ENCODE results near the gene PTGR1. TPM values are rescaled to one million over a fixed set of nuclear protein-coding genes. Genes with fewer than 3 reads are reported as not detected.

Gene PTGR1
- polyA plus RNA-seq, 1 of the 3 experiments (the other 2 are of a cell fraction) = 33.0 TPM

GRCh38 chr9:111637421-111637950 lies 38.0 kb upstream of the PTGR1 start:
- Histone ChIP-seq H3K36me3 (replicated peaks in 1 of 2; ENCODE audit: control insufficient read depth in 1 of 2, insufficient read depth in 2 of 2, low read length in 1 of 2) (no peaks in the 10 kb centered on the region), H3K27ac (ENCODE audit: low read depth in 2 of 2, low read length in 1 of 2) (no peak overlapping the region), H2AFZ (ENCODE audit: low read depth) (no peak overlapping the region), H3F3A (replicated peaks; ENCODE audit: insufficient read depth) (no peaks in the 10 kb centered on the region), H3K4me3 (ENCODE audit: low read depth in 2 of 2, low read length in 1 of 2) (no peak overlapping the region), H3K9ac (no peak overlapping the region), H3K4me1 (ENCODE audit: control insufficient read depth in 1 of 2, insufficient read depth in 2 of 2, low read depth in 1 of 2, low read length in 1 of 2) (peaks cover 10 to 17% of the 10 kb centered on the region in 2 experiments; a peak in 3 of 4 replicates), H3K27me3 (ENCODE audit: insufficient read depth) (no peaks in the 10 kb centered on the region), H3K9me3 (no peaks in the 10 kb centered on the region), H4K20me1 (ENCODE audit: insufficient read depth) (peaks cover 34% of the 10 kb centered on the region), H3K79me2 (ENCODE audit: insufficient read depth) (peaks cover 73% of the 10 kb centered on the region), H3K4me2 (no peak overlapping the region), H3K9me2 (no peaks in the 10 kb centered on the region)
- no peak for DNase-seq
- POLR2A ChIA-PET = no interaction called here
- WGBS (ENCODE audit: low lambda C conversion rate) = 89% methylated on average over 6 of the region's 6 CpGs
- CTCF ChIA-PET = interaction anchor here (1.0 to 1.1 kb wide), 2 partner anchors 16 to 437 kb away, joined by 3 read pairs; no protein-coding TSS in a partner anchor
- TF ChIP-seq NFIC (IDR thresholded peaks at IDR 0.05; ENCODE audit: borderline replicate concordance) = no peak
- TF ChIP-seq RFX5 (IDR thresholded peaks at IDR 0.05; ENCODE audit: low read length) = no peak
- TF ChIP-seq TAF1 (IDR thresholded peaks at IDR 0.05; ENCODE audit: borderline replicate concordance, low read depth, low read length) = no peak

- ChIA-PET POLR2A (no interaction called here), CTCF (no interaction called here)
- DNase-seq = no peak
- H3K4me1 ChIP-seq (ENCODE audit: control insufficient read depth in 1 of 2, insufficient read depth in 2 of 2, low read depth in 1 of 2, low read length in 1 of 2) = peaks cover 10 to 21% of the 10 kb centered on the region in 2 experiments; a peak in 3 of 4 replicates
- no peak overlapping the region for H3K9ac ChIP-seq
- H3K27me3 ChIP-seq (ENCODE audit: insufficient read depth) = no peaks in the 10 kb centered on the region
- no peaks in the 10 kb centered on the region for H3K9me2 ChIP-seq
- no peak overlapping the region for H3K4me2 ChIP-seq
- peaks cover 86% of the 10 kb centered on the region for H3K79me2 ChIP-seq (ENCODE audit: insufficient read depth)
- H4K20me1 ChIP-seq (ENCODE audit: insufficient read depth) = peaks cover 34% of the 10 kb centered on the region
- H3K27ac ChIP-seq (ENCODE audit: low read depth in 2 of 2, low read length in 1 of 2) = no peak overlapping the region
- 81% methylated on average over 1 of the region's 1 CpG for WGBS (ENCODE audit: low lambda C conversion rate)
- peaks cover 5% of the 10 kb centered on the region for H3F3A ChIP-seq (replicated peaks; ENCODE audit: insufficient read depth)
- no peak for TF ChIP-seq USF2 (IDR thresholded peaks at IDR 0.05; ENCODE audit: borderline replicate concordance, low read depth, low read length)
- no peak for TF ChIP-seq REST (IDR thresholded peaks at IDR 0.05; ENCODE audit: low read depth, low read length)
- no peak for TF ChIP-seq NFIC (IDR thresholded peaks at IDR 0.05; ENCODE audit: borderline replicate concordance)
- TF ChIP-seq TEAD4 (IDR thresholded peaks at IDR 0.05; ENCODE audit: borderline replicate concordance, insufficient read depth) = no peak
- TF ChIP-seq YY1 (IDR thresholded peaks at IDR 0.05; ENCODE audit: low read depth) = no peak
- TF ChIP-seq NRF1 (IDR thresholded peaks at IDR 0.05; ENCODE audit: low read depth, low read length) = no peak
- H2AFZ ChIP-seq (ENCODE audit: low read depth) = no peak overlapping the region
- no peak overlapping the region for H3K4me3 ChIP-seq (ENCODE audit: low read depth in 2 of 2, low read length in 1 of 2)
- no peaks in the 10 kb centered on the region for H3K9me3 ChIP-seq
- no peaks in the 10 kb centered on the region for H3K36me3 ChIP-seq (replicated peaks in 1 of 2; ENCODE audit: control insufficient read depth in 1 of 2, insufficient read depth in 2 of 2, low read length in 1 of 2)
Measured at GRCh38 chr9:111634860-111635259, 35.4 kb upstream of the PTGR1 start.

Data from SK-N-SH (cell line).